ENCODE measurements around the gene SCAP.

Gene SCAP

GRCh38 chr3:47412842-47413520, 62.8 kb downstream of the SCAP start:
- no peak for DNase-seq

GRCh38 chr3:47412453-47412756, 63.3 kb downstream of the SCAP start:
- DNase-seq, result no peak

DNA sequence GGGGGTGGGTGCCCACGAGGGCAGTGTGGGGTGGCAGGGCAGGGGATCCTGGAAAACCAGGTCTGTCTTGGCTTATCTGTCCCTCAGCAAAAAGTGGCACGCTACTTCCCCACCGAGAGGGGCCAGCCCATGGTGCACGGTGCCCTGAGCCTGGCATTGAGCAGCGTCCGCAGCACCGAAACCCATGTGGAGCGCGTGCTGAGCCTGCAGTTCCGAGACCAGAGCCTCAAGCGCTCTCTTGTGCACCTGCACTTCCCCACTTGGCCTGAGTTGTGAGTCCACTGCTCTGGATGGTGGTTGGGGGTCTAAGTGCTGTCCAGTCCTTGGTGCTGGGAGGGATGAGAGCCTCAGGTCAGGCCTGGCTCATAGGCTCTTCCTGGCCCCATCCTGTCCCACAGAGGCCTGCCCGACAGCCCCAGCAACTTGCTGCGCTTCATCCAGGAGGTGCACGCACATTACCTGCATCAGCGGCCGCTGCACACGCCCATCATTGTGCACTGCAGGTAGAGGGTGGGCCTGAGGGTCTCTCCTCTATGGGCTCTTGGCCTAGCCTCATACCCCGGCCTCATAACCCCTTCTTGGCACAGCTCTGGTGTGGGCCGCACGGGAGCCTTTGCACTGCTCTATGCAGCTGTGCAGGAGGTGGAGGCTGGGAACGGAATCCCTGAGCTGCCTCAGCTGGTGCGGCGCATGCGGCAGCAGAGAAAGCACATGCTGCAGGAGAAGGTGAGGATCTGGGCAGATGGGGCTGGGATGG, 63.9 kb downstream of the SCAP start:
- DNase-seq, result no peak

DNA sequence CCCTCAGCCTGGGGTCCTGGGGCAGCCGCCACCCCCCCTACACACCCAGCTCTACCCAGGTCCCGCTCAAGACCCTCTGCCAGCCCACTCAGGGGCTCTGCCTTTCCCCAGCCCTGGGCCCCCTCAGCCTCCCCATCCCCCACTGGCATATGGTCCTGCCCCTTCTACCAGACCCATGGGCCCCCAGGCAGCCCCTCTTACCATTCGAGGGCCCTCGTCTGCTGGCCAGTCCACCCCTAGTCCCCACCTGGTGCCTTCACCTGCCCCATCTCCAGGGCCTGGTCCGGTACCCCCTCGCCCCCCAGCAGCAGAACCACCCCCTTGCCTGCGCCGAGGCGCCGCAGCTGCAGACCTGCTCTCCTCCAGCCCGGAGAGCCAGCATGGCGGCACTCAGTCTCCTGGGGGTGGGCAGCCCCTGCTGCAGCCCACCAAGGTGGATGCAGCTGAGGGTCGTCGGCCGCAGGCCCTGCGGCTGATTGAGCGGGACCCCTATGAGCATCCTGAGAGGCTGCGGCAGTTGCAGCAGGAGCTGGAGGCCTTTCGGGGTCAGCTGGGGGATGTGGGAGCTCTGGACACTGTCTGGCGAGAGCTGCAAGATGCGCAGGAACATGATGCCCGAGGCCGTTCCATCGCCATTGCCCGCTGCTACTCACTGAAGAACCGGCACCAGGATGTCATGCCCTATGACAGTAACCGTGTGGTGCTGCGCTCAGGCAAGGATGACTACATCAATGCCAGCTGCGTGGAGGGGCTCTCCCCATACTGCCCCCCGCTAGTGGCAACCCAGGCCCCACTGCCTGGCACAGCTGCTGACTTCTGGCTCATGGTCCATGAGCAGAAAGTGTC, 64.7 kb downstream of the SCAP start:
- DNase-seq, result no peak

GRCh38 chr3:47410417-47410720, 65.4 kb downstream of the SCAP start:
- no peak for DNase-seq

DNA sequence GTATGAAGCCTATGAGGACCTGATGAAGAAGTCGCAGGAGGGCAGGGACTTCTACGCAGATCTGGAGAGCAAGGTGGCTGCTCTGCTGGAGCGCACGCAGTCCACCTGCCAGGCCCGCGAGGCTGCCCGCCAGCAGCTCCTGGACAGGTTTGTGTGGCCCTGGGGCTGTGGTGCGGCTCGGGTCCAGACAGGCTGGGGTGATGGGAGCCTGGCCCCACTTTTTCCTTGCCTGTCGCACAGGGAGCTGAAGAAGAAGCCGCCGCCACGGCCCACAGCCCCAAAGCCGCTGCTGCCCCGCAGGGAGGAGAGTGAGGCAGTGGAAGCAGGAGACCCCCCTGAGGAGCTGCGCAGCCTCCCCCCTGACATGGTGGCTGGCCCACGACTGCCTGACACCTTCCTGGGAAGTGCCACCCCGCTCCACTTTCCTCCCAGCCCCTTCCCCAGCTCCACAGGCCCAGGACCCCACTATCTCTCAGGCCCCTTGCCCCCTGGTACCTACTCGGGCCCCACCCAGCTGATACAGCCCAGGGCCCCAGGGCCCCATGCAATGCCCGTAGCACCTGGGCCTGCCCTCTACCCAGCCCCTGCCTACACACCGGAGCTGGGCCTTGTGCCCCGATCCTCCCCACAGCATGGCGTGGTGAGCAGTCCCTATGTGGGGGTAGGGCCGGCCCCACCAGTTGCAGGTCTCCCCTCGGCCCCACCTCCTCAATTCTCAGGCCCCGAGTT, 65.9 kb downstream of the SCAP start:
- DNase-seq, result no peak

GRCh38 chr3:47409284-47409683, 66.5 kb downstream of the SCAP start:
- DNase-seq, result no peak

GRCh38 chr3:47408839-47409229, 66.9 kb downstream of the SCAP start:
- DNase-seq, result no peak

GRCh38 chr3:47407896-47408838, 67.6 kb downstream of the SCAP start:
- DNase-seq, result no peak

GRCh38 chr3:47407237-47407636, 68.5 kb downstream of the SCAP start:
- no peak for DNase-seq

DNA sequence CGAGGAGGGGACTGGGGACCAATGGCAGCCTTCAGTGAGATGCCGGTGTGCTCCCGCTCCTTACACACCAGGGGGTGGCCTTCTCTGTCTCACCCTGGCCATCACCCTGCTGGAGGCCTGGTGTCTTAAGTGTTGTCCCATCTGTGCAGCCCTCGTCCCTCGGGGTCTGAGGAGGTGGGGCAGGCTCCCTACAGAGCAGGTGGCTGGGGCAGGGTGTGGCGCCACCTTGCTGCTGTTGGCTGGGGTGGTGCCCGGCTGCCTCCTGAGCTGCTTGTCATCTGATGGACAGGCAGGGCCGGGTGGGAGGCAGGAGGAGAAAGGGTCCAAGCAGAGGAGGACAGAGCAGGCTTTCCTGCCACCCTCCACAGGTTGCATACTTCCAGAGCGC, 69.0 kb downstream of the SCAP start:
- no peak for DNase-seq

DNA sequence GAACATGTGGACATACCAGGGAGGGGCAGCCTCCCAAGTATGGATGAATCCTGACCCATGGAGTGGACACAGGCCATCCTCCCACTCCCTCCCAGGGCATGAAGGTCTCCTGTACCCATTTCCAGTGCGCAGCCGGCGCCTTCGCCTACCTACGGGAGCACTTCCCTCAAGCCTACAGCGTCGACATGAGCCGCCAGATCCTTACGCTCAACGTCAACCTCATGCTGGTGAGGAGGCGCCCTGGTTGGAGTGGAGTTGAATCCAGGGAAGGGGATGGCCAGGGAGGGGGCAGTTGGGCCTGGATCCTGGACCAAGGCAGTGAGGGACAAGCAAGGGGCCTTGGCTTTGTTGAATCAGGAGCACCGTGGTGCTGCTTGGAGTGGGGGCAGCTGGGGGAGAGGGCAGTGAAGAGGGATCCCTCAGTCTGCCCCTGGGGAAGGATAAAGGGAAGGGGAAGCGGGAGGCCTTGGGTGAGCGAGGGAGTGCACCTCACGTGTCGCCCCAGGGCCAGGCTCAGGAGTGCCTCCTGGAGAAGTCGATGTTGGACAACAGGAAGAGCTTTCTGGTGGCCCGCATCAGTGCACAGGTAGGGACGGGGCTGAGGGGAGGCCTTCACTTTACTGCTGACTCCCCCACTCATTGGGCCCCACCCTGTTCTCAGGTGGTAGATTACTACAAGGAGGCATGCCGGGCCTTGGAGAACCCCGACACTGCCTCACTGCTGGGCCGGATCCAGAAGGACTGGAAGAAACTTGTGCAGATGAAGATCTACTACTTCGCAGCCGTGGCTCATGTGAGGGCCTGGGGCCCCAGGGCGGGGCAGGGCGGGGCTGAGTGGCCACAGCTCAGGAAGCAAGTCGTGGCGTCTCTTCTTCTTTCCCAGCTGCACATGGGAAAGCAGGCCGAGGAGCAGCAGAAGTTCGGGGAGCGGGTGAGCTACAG, 69.7 kb downstream of the SCAP start:
- DNase-seq, result no peak

DNA sequence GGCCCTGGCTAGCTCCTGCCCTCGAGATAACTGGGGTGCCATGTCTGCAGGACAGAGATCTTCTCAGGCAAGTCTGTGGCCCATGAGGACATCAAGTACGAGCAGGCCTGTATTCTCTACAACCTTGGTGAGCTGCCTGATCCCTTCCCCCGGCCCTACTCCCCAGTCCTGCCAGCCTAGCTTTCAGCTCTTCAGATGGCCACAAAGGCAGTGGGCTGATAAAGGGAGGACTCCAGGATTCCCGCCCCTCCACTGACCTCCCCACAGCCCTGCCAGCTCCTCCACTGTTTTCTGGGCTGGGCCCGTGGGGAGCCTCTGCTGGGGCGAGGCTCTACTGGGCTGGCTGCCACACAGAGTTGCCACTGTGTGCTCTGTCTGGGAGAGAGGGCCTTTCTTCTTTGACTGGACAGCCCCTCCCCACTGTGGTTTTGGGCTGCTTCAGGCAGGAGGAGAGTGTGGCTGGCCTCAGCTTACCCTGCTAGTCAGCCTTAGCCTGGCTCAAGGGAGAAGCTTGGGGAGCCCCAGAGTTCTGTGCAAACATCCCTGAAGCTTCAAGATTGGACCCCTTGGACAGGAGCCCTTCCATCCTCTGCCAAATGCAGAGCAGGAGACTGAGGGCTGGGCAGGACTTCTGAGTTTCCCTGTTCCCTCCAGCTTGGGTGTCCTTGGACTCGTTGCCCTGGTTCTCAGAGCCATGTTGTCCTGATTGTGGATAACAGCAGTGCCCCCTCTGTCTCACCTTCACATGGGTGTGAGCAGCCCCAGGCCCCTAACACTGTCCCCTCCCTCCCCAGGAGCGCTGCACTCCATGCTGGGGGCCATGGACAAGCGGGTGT, 70.6 kb downstream of the SCAP start:
- no peak for DNase-seq

- DNase-seq, result no peak
These were observed 71.3 kb downstream of the SCAP start for GRCh38 chr3:47404431-47404876.

DNA sequence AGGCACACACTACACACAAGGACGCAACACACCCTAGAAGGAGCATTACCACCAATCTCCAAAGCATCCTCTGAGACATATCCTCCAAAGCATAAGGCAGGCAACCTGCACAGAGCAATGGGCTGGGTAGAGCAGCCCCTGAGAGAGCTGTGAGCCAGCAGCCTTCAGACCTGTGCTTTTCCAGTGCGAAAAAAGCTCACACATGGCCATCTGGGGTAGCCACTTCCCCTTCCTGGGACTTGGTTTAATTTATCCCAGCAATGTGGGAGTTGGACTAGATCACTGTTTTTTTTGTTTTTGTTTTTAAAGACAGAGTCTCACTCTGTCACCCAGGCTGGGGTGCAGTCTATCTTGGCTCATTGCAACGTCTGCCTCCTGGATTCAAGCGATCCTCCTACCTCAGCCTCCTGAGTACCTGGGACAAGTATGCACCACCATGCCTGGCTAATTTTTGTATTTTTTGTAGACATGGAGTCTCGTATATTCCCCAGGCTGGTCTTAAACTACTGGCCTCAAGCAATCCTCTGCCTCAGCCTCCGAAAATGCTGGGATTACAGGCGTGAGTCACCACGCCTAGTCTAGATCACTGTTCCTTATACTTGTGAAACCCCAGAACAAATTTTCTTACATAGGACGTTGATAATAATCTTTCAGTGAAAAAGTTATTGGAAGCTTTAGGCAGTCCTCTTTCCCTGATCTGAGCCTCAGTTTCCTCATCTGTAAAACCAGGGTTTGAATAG, 76.0 kb downstream of the SCAP start:
- no peak for DNase-seq

GRCh38 chr3:47399016-47399415, 76.7 kb downstream of the SCAP start:
- no peak for DNase-seq

DNA sequence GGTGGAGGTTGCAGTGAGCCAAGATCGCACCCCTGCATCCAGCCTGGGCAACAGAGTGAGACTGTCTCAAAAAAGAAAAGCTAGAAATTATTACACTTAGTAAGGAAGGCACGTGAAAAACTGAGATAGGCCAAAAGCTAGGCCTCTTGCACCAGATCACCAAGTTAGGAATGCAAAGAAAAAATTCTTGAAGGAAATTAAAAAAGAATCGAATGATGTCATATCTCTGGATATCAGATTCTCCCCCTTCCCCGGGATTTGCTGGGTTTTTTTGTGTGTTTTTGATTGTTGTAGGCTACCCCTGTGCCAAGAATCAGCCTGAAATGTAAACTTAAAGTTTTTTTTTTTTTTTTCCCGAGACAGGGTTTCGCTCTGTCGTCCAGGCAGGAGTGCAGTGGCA, 77.5 kb downstream of the SCAP start:
- DNase-seq, result no peak

DNA sequence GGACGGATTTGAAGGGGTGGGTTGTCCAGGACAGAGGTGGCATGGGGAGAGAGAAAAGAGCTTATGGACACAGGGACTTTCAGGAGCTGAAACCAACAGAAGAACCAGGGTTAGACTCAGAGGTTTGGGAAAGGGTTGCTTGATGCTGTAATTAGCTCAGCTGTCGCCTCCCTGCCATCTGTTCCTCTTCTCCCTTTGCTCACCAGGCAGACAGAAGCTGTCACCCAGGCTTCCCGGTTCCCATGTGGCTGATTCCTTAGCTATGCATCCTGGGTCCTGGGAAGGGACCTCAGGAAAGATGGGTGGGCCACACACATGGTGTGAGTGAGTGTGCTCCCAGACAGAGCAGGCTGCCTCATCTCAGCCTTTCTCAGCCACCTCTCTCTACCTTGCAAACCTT, 80.9 kb downstream of the SCAP start:
- DNase-seq, result no peak

DNA sequence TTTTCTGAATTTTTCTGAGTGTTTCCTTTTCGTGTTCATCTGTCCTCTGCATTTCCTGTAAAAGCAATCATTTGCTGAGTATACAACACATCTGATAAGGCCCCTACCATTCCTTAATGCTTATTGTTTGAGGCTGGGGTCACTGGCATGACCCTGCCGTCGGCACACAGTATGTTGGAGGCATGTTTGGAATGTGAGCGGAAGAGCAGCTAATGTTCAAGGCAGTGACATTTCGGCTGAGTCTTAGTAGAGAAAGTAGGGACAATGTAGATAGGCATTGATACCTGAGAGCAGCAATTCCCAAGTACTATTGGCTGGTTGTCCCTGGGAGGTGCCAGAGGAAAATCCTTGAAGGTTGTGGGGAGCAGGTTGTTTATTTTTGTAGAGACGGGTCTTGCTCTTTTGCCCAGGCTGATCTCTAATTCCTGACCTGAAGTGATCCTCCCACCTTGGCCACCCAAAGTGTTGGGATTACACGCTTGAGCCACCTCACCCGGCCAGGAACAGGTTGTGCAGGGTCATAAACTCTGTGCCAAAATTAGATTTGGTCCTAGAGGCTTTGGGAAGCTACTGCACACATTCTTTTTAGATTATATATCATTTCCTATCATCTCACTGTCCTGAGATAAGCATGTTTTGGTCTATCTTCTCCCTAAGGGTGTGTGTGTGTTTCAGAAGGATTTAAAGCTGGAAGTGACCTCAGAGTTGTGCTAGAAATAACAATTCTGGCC, 81.4 kb downstream of the SCAP start:
- DNase-seq, result no peak

Data from activated naive CD4-positive, alpha-beta T cell treated with Interleukin-2 at 50 U/mL for 16 hours (primary cell).